UCSD-AML1 (cell line): ENCODE results near the gene SP9.

Source experiments
- DNase-seq: peaks from one replicate; lab custom pipeline; 2025; ENCODE audit not compliant: unreplicated experiment; lab: John Stamatoyannopoulos, UW

SP9 gene

DNA sequence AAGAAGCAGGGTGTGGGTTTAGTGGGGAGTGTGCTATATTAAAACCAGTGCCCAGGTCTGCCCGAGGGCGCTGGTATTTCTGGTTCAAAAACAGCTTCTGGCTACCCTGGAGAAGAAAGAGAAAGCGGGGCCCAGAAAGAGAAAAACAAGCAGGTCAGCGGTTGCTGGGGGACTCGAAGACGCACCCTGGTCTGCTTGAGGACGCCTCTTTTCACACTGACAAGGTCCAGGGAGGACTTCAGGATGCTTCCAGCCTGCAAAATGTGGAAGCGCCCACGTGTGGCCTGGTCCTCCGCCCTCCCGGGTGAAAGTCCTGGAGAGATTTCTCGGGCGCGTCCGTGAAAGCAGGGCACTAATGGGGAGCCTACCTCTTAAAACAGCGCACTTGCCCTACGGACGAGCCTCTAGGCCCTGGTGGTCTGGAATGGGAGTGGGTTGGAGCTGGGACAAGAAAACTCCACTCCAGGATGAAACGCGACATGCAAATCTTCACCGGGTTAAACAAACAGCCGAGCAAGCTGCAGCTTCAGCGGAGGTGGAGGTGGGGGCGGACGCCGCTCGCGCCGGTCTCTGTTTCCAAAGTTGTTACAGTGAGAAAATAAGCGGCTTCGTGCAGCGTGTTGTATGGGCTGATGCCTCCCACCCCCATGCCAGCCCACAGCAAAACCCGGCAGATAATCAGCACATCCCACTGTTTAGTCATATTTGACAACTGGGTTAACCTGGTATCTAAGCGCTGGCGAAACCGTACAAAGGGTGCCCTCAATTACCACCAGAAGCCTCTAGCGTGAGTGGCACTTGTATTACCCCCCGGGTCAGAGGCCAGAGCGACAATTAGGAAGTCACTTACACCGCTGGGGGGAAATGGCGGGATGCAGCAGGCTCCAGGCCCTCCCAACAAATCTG, 1.1 kb upstream of the SP9 start:
- DNase-seq = no peak

GRCh38 chr2:174334278-174334715, 457 bp upstream of the SP9 start:
- DNase-seq = no peak

- no peak for DNase-seq
Measured at GRCh38 chr2:174335254-174335987, 667 bp downstream of the SP9 start.

DNA sequence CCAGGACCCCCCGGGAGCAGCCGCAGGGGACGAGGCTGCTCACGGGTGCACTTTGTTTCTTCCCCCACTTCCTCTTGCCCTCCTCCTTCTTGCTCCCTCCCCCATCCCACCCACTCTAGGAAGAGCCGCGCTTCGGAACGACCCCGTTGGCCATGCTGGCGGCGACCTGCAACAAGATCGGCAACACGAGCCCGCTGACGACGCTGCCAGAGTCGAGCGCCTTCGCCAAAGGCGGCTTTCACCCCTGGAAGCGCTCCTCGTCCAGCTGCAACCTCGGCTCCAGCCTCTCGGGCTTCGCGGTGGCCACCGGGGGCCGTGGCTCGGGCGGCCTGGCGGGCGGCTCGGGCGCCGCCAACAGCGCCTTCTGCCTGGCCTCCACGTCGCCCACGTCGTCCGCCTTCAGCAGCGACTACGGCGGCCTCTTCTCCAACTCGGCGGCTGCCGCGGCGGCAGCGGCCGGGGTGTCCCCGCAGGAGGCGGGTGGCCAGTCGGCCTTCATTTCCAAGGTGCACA, 1.3 kb downstream of the SP9 start:
- no peak for DNase-seq

- DNase-seq = peak; percentile 55
Measured at GRCh38 chr2:174336501-174337336, 2.0 kb downstream of the SP9 start.

GRCh38 chr2:174337337-174338146, 2.8 kb downstream of the SP9 start:
- DNase-seq = peak; percentile 62

GRCh38 chr2:174338147-174338605, 3.4 kb downstream of the SP9 start:
- DNase-seq = no peak

DNA sequence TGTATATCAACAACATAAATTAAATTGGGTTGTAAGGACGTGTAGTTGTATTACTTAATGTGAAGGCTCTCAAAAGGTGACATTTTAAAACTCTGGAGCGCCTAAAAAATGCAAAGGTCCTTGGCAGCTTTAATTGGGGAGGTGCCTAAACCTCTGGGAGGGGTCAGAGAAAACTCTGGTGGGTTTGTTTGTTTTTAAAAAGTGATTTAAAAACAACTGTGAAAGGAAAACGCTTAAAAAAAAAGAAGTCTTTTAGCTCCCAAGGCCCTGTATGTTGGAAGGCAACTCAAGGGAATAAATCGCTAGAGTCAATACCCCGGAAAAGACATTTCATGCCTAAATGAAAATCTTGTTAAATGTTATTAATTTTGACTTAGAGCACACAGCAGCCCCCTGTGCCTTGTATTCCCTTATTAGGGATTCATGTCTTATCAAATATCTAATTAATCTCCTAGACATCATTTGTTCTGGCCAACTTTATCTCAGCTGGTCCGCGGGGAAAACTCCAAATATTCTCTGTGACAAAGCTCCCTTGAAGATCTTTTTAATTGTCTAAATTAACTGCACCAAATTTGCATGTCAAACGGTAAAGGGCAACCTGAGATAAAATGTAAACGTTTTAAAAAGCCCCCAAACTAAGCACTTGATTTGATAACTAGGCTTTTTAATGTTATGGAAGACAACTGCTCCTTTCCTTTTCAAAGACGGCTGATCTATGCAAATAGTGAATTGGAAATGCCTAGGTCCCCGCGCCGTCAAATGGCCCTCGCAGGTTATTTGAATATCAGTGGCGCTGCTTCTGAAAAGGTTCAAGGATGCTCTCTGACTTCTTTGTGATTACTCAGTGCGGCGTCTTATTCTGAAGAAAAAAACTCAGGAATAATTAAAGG, 4.2 kb downstream of the SP9 start:
- no peak for DNase-seq

DNA sequence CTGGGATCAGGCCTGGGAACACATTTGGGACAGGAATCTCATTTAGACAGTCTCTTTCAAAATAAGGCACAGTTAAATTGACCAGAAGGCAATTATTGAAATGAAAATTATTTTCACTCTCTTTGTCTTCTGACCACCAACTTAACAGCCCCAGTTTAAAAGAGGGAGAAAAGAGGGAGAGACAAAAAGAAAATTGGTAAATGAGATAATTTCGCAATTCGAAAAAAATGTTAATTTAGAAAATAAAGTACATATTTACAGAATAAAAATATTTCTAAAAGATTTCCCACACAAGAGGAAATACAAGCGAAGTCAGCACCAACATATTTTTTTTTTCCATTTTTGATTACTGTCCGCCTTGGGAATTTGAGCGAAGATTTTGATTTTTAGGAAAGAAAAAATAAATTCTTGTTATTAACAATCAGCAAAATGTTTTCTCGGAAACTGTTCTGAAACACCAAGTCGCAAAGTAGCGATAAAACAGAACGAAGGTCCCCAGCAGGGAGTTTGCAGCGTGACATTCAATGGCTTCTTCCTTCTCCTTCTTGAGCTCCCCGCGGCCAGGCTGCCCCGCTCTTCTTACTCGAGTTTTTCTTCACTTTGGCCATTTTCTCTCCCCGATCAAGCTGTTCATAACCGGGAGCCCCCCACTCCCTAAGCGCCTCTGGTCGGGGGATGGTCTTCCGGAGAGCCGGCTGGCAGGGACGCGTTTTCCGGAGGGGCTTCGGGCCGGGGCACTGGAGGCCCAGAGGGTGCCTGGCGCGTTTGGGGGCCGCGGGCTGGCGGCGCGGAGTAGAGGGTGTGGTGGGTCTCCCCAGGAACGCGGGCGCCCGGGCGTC, 5.0 kb downstream of the SP9 start:
- DNase-seq = no peak

DNA sequence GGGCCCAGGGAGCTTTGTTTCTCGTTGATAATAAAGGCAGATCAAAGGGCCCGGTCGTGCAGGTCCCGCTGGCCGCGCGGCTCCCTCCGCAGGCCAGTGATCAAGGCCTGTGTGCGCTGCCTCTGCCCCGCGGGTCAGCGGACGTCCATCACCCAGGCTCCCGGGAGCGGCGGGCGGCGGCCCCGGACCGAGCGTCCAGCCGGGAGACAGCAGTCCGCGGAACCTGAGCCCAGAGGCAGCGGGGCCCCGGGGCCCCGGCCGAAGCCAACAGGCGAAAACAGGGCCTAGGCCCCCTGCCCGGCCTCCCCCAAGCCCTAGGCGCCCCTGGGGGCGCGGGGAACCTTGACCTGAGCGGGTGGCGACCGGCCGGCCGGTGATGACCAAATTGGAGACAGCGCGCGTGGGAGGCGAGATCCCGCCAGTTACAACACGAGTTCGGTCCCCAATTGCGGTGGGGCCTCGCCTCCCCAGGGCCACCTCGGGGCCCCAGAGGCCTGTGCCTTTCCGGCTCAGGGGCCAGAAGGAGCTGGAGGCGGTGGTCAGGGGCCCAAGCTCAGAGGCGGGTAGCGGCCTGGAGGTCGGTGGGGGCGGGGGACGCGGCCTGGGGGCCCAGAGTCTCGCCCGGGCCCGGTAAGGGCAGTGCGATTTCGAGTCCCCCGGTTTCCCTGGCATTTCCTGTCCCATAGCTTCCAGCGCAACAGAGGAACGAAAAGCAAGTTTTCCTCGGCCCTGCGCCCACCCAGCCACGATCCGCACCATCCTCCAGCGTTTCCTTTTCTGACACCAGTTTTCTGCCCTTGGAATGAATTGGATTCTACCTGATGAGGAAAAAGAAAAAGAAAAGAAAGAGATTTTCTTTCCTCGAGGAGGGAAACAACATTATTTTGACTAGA, 5.9 kb downstream of the SP9 start:
- DNase-seq = no peak

- DNase-seq = peak; percentile 86
Measured at GRCh38 chr2:174341293-174341994, 6.7 kb downstream of the SP9 start.

- DNase-seq = no peak
Measured at GRCh38 chr2:174341995-174342685, 7.4 kb downstream of the SP9 start.

- no peak for DNase-seq
Measured at GRCh38 chr2:174342686-174343342, 8.1 kb downstream of the SP9 start.

DNA sequence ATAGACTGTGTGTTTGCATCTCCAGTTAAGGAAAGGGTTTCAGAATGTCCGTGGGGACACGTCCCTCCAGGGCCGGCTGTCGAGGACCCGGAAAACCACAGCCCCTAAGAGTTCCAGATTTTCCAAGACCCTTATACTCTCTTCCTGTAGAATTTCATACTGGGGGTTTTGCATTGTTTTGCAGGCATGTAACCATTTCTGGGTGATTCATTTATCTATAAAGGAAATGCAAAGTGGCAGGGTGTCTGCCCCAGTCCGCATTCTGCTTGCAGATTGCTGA, 8.5 kb downstream of the SP9 start:
- DNase-seq = no peak

- no peak for DNase-seq
Measured at GRCh38 chr2:174343623-174344455, 9.1 kb downstream of the SP9 start.
